Activated gamma-delta T cell treated with Interleukin-2 at 50 U/mL for 16 hours (primary cell): Measurements from ENCODE around the gene C12orf76.
"Not testable (repeated sequence)": the region's sequence is repeated elsewhere in the genome, so short reads cannot be mapped to it uniquely, and the experiment has no call there.

Experiments
- DNase-seq: peaks from one replicate; pipeline ENCODE4 v3.0.0-alpha.2; 2020

Gene C12orf76

GRCh38 chr12:110020956-110021355, 27.4 kb downstream of the C12orf76 start:
- no peak for DNase-seq

- DNase-seq = no peak
Observed at GRCh38 chr12:110015132-110015531, 33.2 kb downstream of the C12orf76 start.

- no peak for DNase-seq
Observed at GRCh38 chr12:110012659-110013058, 35.7 kb downstream of the C12orf76 start.

GRCh38 chr12:110012137-110012536, 36.2 kb downstream of the C12orf76 start:
- no peak for DNase-seq

GRCh38 chr12:110010853-110011723, 37.2 kb downstream of the C12orf76 start:
- DNase-seq = no peak

GRCh38 chr12:110008681-110009398, 39.5 kb downstream of the C12orf76 start:
- not testable (repeated sequence) for DNase-seq

- no peak for DNase-seq
Observed at GRCh38 chr12:110007881-110008280, 40.4 kb downstream of the C12orf76 start.

GRCh38 chr12:110006115-110006514, 42.2 kb downstream of the C12orf76 start:
- DNase-seq = no peak

GRCh38 chr12:110005319-110005973, 42.9 kb downstream of the C12orf76 start:
- no peak for DNase-seq

GRCh38 chr12:110004598-110004997, 43.7 kb downstream of the C12orf76 start:
- DNase-seq = no peak

GRCh38 chr12:110002676-110003515, 45.4 kb downstream of the C12orf76 start:
- DNase-seq = no peak

GRCh38 chr12:110001596-110001995, 46.7 kb downstream of the C12orf76 start:
- DNase-seq = no peak

GRCh38 chr12:109999983-110000505, 48.3 kb downstream of the C12orf76 start:
- no peak for DNase-seq

GRCh38 chr12:109999649-109999971, 48.7 kb downstream of the C12orf76 start:
- no peak for DNase-seq

- DNase-seq = peak; percentile 89
Observed at GRCh38 chr12:109998904-109999648, 49.2 kb downstream of the C12orf76 start, which contains the start of gene ANKRD13A. Gene ANKRD13A (plus strand): TSS chr12:109999430. CDS start chr12:109999689, 259 bp downstream.

- no peak for DNase-seq
Observed at GRCh38 chr12:109998241-109998903, 50.0 kb downstream of the C12orf76 start.

- DNase-seq = no peak
Observed at GRCh38 chr12:109997393-109997792, 50.9 kb downstream of the C12orf76 start.

- no peak for DNase-seq
Observed at GRCh38 chr12:109996483-109996853, 51.9 kb downstream of the C12orf76 start.

GRCh38 chr12:109995686-109996482, 52.4 kb downstream of the C12orf76 start, which contains the start of gene GIT2:
Gene GIT2 (minus strand): TSS chr12:109996368. CDS start chr12:109996224, 144 bp downstream.
- peak; percentile 94 for DNase-seq

- no peak for DNase-seq
Observed at GRCh38 chr12:109995361-109995685, 53.0 kb downstream of the C12orf76 start.
